IPS DF 19.7 (cell line): ENCODE results near the gene SHB.

Experiments
- DNase-seq: peaks from one replicate; pipeline ENCODE4 v3.0.0-alpha.2; 2013; ENCODE audit warnings: low read depth, low spot score

SHB gene

GRCh38 chr9:37989701-37990100 lies 79.3 kb downstream of the SHB start:
- no peak for DNase-seq

- DNase-seq = no peak
These were observed 80.4 kb downstream of the SHB start for GRCh38 chr9:37988602-37989001.

GRCh38 chr9:37988041-37988440 lies 81.0 kb downstream of the SHB start:
- DNase-seq = no peak

GRCh38 chr9:37987467-37987981 lies 81.5 kb downstream of the SHB start:
- DNase-seq = no peak

- DNase-seq = no peak
These were observed 82.2 kb downstream of the SHB start for GRCh38 chr9:37986771-37987258.

- DNase-seq = no peak
These were observed 83.0 kb downstream of the SHB start for GRCh38 chr9:37986001-37986400.

GRCh38 chr9:37984672-37985611 lies 84.1 kb downstream of the SHB start:
- DNase-seq = no peak

GRCh38 chr9:37984278-37984671 lies 84.8 kb downstream of the SHB start:
- no peak for DNase-seq

- no peak for DNase-seq
These were observed 85.5 kb downstream of the SHB start for GRCh38 chr9:37983381-37984067.

GRCh38 chr9:37979844-37980243 lies 89.2 kb downstream of the SHB start:
- DNase-seq = no peak

GRCh38 chr9:37978983-37979382 lies 90.0 kb downstream of the SHB start:
- DNase-seq = no peak

- DNase-seq = no peak
These were observed 90.6 kb downstream of the SHB start for GRCh38 chr9:37978481-37978864.

GRCh38 chr9:37977851-37978480 lies 91.1 kb downstream of the SHB start:
- no peak for DNase-seq

GRCh38 chr9:37976714-37977477 lies 92.1 kb downstream of the SHB start:
- no peak for DNase-seq

- no peak for DNase-seq
These were observed 93.4 kb downstream of the SHB start for GRCh38 chr9:37975639-37976038.

- DNase-seq = peak; percentile 30
These were observed 94.4 kb downstream of the SHB start for GRCh38 chr9:37974506-37975173.

GRCh38 chr9:37972351-37972848 lies 96.6 kb downstream of the SHB start:
- no peak for DNase-seq

- DNase-seq = no peak
These were observed 97.3 kb downstream of the SHB start for GRCh38 chr9:37971691-37972090.

- DNase-seq = no peak
These were observed 97.9 kb downstream of the SHB start for GRCh38 chr9:37971108-37971459.

- no peak for DNase-seq
These were observed 98.5 kb downstream of the SHB start for GRCh38 chr9:37970301-37971107.
